NB4 (cell line): ENCODE measurements around the gene C20orf173.

Experiments used
- MYC ChIP-seq: IDR thresholded peaks from 2 replicates; pipeline ENCODE4 v1.6.1; 2011; ENCODE audit warnings: low read depth, low read length
- POLR2A ChIP-seq: IDR thresholded peaks from 2 replicates; pipeline ENCODE4 v1.6.1; 2011; ENCODE audit warnings: mild to moderate bottlenecking; ENCODE audit not compliant: insufficient read length; ENCODE audit errors: extremely low read depth
- TF ChIP-seq, protein P1 (sequence below): IDR thresholded peaks from one replicate; pipeline ENCODE4 v1.5.1; 2012; ENCODE audit warnings: low read depth, low read length

DNA sequence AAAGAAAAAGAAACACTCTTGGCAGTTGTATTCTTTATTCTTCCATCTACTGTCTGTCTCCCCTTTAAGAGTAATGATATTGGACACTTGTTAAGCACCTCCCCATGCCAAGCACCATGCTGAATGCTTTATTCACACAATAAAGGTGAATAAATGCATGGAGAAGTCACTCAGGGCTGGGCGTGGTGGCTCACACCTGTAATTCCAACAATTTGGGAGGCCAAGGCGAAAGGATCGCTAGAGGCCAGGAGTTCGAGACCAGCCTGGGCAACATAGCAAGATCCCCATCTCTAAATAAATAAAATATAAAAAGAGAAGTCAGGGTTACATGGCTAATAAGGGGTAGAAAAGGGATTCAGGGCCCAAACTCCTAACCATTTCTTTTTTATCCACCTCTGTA, 42.0 kb downstream of the C20orf173 start:
- TF ChIP-seq, protein P1, sequence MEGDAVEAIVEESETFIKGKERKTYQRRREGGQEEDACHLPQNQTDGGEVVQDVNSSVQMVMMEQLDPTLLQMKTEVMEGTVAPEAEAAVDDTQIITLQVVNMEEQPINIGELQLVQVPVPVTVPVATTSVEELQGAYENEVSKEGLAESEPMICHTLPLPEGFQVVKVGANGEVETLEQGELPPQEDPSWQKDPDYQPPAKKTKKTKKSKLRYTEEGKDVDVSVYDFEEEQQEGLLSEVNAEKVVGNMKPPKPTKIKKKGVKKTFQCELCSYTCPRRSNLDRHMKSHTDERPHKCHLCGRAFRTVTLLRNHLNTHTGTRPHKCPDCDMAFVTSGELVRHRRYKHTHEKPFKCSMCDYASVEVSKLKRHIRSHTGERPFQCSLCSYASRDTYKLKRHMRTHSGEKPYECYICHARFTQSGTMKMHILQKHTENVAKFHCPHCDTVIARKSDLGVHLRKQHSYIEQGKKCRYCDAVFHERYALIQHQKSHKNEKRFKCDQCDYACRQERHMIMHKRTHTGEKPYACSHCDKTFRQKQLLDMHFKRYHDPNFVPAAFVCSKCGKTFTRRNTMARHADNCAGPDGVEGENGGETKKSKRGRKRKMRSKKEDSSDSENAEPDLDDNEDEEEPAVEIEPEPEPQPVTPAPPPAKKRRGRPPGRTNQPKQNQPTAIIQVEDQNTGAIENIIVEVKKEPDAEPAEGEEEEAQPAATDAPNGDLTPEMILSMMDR: no peak
- TF ChIP-seq POLR2A (no peak), MYC (no peak)
